Ectodermal cell (in vitro differentiated cells): ENCODE measurements around the gene C19orf25.

Experiments used
- H3K27ac ChIP-seq: 2 replicates; pipeline ENCODE4 v1.7.0; 2013; ENCODE audit warnings: mild to moderate bottlenecking, low read depth, low read length; ENCODE audit not compliant: insufficient read depth, poor library complexity, severe bottlenecking
- H3K27me3 ChIP-seq: 2 replicates; pipeline ENCODE4 v1.7.0; 2013; ENCODE audit warnings: mild to moderate bottlenecking, low read length; ENCODE audit not compliant: insufficient read depth, control insufficient read depth, poor library complexity, severe bottlenecking
- H3K36me3 ChIP-seq: one replicate; pipeline ENCODE4 v1.7.0; 2013; ENCODE audit warnings: low read length; ENCODE audit not compliant: control insufficient read depth, insufficient read depth
- H3K4me1 ChIP-seq: one replicate; pipeline ENCODE4 v1.7.0; 2013; ENCODE audit warnings: low read length; ENCODE audit not compliant: control insufficient read depth, insufficient read depth
- H3K4me3 ChIP-seq: 2 replicates; pipeline ENCODE4 v1.7.0; 2013; ENCODE audit warnings: low read depth, low read length, control low read depth; ENCODE audit not compliant: insufficient read depth
- H3K9me3 ChIP-seq: 2 replicates; pipeline ENCODE4 v1.7.0; 2013; ENCODE audit warnings: mild to moderate bottlenecking, low read length, moderate library complexity; ENCODE audit not compliant: control insufficient read depth
- WGBS, 2 experiments: methylation state at CpG; one replicate each; pipeline ENCODE4 v1.1.7; 2013; ENCODE audit warnings: missing lambda C conversion rate in 2 of 2; 5-methylcytosine and 5-hydroxymethylcytosine counted together

The C19orf25 gene

GRCh38 chr19:1435378-1435989 is 43.5 kb downstream of the C19orf25 start:
- H3K36me3 ChIP-seq, result peaks cover 19% of the 10 kb centered on the region
- no peaks in the 10 kb centered on the region for H3K9me3 ChIP-seq
- no peak overlapping the region for H3K27ac ChIP-seq
- no peaks in the 10 kb centered on the region for H3K27me3 ChIP-seq
- H3K4me3 ChIP-seq, result no peak overlapping the region
- 91% methylated on average over 21 of the region's 21 CpGs for WGBS, 2 experiments
- H3K4me1 ChIP-seq, result peaks cover 7% of the 10 kb centered on the region

- WGBS, 2 experiments, result 96 to 97% methylated on average over 39 of the region's 39 CpGs
- Histone ChIP-seq H3K4me3 (no peak overlapping the region), H3K4me1 (peaks cover 4% of the 10 kb centered on the region), H3K27me3 (no peaks in the 10 kb centered on the region), H3K36me3 (peaks cover 20% of the 10 kb centered on the region), H3K9me3 (no peaks in the 10 kb centered on the region), H3K27ac (no peak overlapping the region)
Measured at GRCh38 chr19:1434577-1435060, 44.4 kb downstream of the C19orf25 start.

GRCh38 chr19:1434040-1434366 is 45.0 kb downstream of the C19orf25 start:
- H3K4me1 ChIP-seq, result no peaks in the 10 kb centered on the region
- WGBS, 2 experiments, result 96% methylated on average over 17 of the region's 17 CpGs
- no peak overlapping the region for H3K27ac ChIP-seq
- no peaks in the 10 kb centered on the region for H3K27me3 ChIP-seq
- H3K9me3 ChIP-seq, result no peaks in the 10 kb centered on the region
- H3K4me3 ChIP-seq, result no peak overlapping the region
- peaks cover 26% of the 10 kb centered on the region for H3K36me3 ChIP-seq

GRCh38 chr19:1433119-1434039 is 45.6 kb downstream of the C19orf25 start:
- Histone ChIP-seq H3K4me3 (no peak overlapping the region), H3K27ac (no peak overlapping the region), H3K4me1 (no peaks in the 10 kb centered on the region), H3K27me3 (no peaks in the 10 kb centered on the region), H3K9me3 (no peaks in the 10 kb centered on the region), H3K36me3 (peaks cover 32% of the 10 kb centered on the region)
- WGBS, 2 experiments, result 95 to 98% methylated on average over 47 of the region's 47 CpGs

- no peak overlapping the region for H3K27ac ChIP-seq
- WGBS, 2 experiments, result 95 to 96% methylated on average over 16 of the region's 16 CpGs
- no peaks in the 10 kb centered on the region for H3K27me3 ChIP-seq
- no peaks in the 10 kb centered on the region for H3K4me1 ChIP-seq
- peaks cover 37% of the 10 kb centered on the region for H3K36me3 ChIP-seq
- H3K4me3 ChIP-seq, result no peak overlapping the region
- no peaks in the 10 kb centered on the region for H3K9me3 ChIP-seq
Measured at GRCh38 chr19:1432507-1432887, 46.5 kb downstream of the C19orf25 start.

GRCh38 chr19:1431759-1432506 is 47.1 kb downstream of the C19orf25 start:
- H3K36me3 ChIP-seq, result peaks cover 37% of the 10 kb centered on the region
- H3K27me3 ChIP-seq, result no peaks in the 10 kb centered on the region
- WGBS, 2 experiments, result 95% methylated on average over 24 of the region's 24 CpGs
- no peak overlapping the region for H3K27ac ChIP-seq
- no peaks in the 10 kb centered on the region for H3K4me1 ChIP-seq
- H3K9me3 ChIP-seq, result no peaks in the 10 kb centered on the region
- H3K4me3 ChIP-seq, result no peak overlapping the region

- H3K36me3 ChIP-seq, result peaks cover 37% of the 10 kb centered on the region
- no peak overlapping the region for H3K27ac ChIP-seq
- peaks cover 3% of the 10 kb centered on the region for H3K4me1 ChIP-seq
- H3K27me3 ChIP-seq, result no peaks in the 10 kb centered on the region
- H3K4me3 ChIP-seq, result no peak overlapping the region
- WGBS, 2 experiments, result 93 to 97% methylated on average over 14 of the region's 14 CpGs
- H3K9me3 ChIP-seq, result no peaks in the 10 kb centered on the region
Measured at GRCh38 chr19:1430246-1430645, 48.8 kb downstream of the C19orf25 start.

- no peak overlapping the region for H3K27ac ChIP-seq
- no peak overlapping the region for H3K4me3 ChIP-seq
- peaks cover 6% of the 10 kb centered on the region for H3K4me1 ChIP-seq
- 91 to 96% methylated on average over 14 of the region's 14 CpGs for WGBS, 2 experiments
- no peaks in the 10 kb centered on the region for H3K9me3 ChIP-seq
- peaks cover 37% of the 10 kb centered on the region for H3K36me3 ChIP-seq
- no peaks in the 10 kb centered on the region for H3K27me3 ChIP-seq
Measured at GRCh38 chr19:1429750-1430149, 49.3 kb downstream of the C19orf25 start.

- Histone ChIP-seq H3K27me3 (no peaks in the 10 kb centered on the region), H3K4me3 (no peak overlapping the region), H3K9me3 (no peaks in the 10 kb centered on the region), H3K36me3 (peaks cover 31% of the 10 kb centered on the region), H3K4me1 (peaks cover 8% of the 10 kb centered on the region), H3K27ac (no peak overlapping the region)
- WGBS, 2 experiments, result 97% methylated on average over 41 of the region's 41 CpGs
Measured at GRCh38 chr19:1428738-1429391, 50.1 kb downstream of the C19orf25 start.
